GM21576 (cell line): ENCODE measurements around the gene ADPGK.
"Not testable (repeated sequence)": the region's sequence is repeated elsewhere in the genome, so short reads cannot be mapped to it uniquely, and the experiment has no call there.

ENCODE experiments used
- ATAC-seq: cut with Tn5 transposase; IDR thresholded peaks from one replicate; pipeline ENCODE4 v1.9.1; 2021; ENCODE audit warnings: mild to moderate bottlenecking, moderate library complexity; ENCODE audit not compliant: unreplicated experiment

ADPGK gene

DNA sequence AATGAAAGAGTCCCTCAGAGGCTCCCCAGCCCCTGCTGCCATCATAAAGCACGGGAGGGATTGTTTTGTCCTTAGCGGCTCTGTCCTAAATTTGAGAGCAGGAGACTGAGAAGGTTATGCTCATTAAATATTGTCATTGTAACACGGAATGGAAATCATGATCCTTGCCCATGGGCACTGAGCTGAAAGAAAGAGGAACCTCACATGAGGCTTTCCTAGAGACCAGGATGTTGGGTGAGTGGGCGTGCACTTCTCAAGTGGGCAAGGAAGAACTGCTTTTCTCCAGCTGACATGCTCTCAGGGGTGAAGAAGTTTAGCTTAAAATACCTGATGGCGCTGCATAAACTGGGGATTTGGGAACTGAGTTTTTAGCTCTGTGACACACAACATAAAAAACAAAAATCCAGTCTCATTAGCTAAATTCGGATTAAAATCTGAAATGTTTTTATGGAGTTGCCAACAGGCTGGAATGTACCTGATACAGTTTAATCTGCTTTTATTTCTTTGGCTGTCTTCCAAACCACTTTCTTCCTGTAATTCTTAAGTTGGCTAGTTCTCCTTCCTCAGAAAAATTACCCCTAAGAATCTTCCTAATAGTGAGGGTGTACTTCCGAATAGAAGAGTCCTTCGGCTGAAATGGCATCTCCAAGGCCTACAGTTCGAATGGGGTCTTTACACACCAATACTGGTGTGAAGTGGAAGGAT is 31.7 kb downstream of the ADPGK start:
- no peak for ATAC-seq

DNA sequence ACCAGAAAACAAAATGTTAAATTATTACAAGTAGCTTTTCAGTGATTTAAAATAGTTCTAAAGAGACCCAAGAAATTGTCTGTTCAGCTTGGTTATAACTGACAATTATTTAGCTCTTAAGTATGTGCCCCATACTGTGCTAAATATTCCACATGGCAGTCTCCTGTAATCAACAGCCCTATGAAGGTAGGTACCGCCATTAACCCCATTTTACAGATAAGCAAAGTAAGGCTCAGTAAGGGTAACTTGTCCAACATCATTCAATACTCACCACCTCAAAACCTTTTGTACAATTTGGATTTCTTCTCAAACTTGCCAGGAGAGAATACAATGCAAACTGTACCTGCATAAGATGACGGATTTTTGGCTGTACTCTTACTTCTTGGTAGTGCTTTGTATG is 33.9 kb downstream of the ADPGK start:
- ATAC-seq, result no peak

GRCh38 chr15:72740219-72740618 is 43.3 kb downstream of the ADPGK start:
- peak; percentile 77 for ATAC-seq

DNA sequence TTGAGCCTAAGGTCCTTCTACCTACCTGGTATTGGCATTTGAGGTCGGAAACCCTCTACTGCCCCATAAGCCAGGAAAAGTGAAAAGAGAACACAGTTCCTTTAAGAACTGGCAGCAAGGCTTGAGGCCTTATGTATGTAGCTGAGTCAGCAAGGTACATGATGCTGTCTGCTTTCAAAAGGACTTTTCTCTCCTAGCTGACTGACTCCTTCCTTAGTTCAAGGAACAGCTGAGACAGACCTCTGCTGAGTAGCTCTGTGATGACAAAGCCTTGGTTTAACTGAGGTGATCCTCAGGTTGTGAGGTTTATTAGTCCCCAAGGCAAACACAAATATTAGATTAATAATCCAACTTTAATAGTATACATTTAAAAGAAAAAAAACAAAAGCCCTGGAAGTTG is 45.8 kb downstream of the ADPGK start:
- ATAC-seq, result no peak

DNA sequence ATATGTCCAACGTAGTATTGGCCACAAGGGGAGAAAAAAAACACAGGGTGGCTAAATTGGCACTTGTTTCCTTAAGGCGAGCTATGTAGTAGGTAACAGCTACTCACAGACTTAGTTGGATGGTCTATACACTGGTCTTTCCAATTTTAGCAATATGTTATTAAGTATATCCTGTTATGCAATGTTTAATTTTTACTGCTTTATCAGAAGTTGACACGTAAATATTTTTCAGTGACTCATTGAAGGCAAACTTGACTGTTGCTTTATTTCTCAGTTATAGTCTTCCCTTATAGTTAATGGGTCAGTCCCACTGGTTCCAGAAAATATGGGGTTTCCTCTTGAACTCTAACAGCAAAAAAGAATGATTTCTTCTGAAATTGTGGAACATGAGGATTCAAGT is 46.5 kb downstream of the ADPGK start:
- ATAC-seq, result no peak

DNA sequence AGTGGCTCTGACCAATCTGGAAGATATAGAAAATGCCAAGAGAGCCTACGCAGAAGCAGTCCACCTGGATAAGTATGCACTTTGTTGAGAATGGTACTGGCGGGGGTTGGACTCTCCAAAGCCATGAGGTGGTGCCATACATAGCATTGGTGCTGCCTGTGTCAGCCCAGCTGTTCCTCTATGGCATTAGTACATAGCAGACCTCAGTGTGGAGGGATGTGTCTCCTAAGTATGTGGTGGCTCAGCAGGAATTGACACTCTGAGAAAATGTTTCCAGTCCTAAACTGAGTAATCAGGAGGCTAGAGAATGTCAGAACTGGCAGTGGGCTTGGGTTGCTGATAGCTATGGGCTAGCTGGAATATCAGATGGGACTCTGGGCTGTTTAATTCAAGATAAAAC is 48.4 kb downstream of the ADPGK start:
- ATAC-seq, result no peak

DNA sequence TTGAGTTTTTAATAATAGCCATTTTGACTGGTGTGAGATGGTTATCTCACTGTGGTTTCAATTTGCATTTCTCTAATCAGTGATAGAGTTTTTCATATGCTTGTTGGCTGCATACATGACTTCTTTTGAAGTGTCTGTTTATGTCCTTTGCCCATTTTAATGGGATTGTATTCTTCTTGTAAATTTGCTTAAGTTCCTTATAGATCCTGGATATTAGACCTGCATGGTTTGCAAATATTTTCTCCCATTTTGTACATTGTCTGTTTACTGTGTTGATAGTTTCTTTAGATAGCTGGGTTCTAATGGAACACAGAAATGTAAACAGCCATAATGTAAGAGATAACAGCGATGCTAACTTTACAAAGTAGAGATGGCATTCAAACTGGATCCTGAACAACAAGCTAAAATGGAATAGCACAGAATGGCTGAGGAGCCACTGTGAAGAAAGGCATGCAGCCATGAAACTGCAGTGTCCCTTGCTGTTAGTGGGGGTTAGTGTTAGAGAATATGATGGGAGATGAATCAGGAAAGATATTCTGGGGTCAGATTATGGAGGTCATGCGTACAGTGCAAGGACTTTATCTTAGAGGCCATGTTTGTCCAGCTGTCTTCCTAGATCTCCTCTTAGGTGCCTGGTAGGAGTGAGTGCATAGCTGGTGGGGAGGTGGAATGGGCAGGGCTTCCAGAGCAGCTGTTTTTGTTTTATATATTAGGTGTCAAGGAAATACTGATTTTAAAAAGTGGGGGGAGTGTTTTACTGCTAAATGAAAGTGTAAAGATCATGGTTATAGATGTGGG is 49.4 kb downstream of the ADPGK start:
- no peak for ATAC-seq

DNA sequence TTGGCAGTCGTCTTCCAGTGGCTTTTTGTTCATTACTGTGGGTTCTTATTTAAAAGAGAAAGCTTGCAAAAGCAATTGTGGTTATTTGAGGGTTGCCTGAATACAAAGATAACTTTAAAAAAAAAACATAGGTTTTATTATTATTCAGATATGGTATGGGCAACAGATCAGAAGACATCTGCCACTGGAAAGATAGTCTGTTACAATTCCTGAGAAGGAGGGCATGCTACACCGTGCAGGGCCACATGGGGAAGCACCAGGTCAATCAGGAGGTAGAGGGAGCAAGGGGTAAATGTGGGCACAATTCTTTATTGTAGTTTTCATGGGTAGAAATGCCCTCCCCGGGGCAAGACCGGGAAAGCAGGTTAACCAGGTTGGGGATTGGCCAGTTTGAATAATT is 51.0 kb downstream of the ADPGK start:
- ATAC-seq, result no peak

- ATAC-seq, result no peak
Observed at GRCh38 chr15:72732086-72732485, 51.5 kb downstream of the ADPGK start.

- no peak for ATAC-seq
Observed at GRCh38 chr15:72728821-72729220, 54.7 kb downstream of the ADPGK start.

- not testable (repeated sequence) for ATAC-seq
Observed at GRCh38 chr15:72728249-72728648, 55.3 kb downstream of the ADPGK start.

GRCh38 chr15:72727154-72727553 is 56.4 kb downstream of the ADPGK start:
- no peak for ATAC-seq

DNA sequence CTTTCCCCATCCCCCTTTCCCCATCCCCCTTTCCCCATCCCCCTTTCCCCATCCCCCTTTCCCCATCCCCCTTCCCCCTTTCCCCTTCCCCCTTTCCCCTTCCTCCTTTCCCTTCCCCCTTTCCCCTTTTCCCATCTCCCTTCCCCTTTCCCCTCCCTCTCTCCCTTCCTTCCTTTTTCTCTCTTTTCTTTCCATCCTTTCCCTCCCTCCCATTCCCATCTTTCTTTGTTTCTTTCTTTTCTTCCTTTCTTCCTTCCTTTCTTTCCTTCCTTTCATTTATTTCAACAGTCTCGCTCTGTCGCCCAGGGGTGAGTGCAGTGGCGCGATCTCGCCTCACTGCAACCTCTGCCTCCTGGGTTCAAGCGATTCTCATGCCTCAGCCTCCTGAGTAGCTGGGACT is 57.7 kb downstream of the ADPGK start:
- ATAC-seq, result not testable (repeated sequence)

GRCh38 chr15:72725446-72725845 is 58.1 kb downstream of the ADPGK start:
- no peak for ATAC-seq

GRCh38 chr15:72724028-72724427 is 59.5 kb downstream of the ADPGK start:
- no peak for ATAC-seq

DNA sequence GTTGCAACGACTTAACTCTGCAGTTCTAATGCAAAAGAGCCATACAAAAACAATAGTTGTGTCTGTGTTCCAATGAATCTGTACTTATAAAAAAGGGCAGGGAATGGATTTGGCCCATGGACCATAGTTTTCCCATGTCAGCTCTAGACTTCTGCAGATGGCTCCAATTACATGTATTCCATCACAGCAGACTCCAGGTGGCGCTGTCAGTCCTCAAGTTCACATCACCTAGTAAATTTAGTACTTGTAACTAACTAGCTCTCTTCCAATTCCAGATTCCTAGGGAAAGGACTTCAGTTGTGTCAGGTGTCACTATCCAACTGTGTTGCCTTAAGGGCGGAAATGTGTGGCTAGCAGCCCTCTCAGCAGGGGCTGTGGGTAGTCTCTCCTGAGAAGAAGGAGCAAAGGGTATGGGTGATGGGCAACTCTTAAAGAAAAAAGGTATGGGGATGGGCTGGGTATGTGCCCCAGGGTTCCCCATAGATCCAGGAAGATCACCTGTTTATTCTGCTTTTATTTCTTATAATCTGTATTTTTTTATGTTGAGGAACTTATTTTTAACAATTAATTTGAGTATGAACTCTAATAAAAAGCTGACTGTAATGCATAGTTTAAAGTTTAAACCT is 61.4 kb downstream of the ADPGK start:
- no peak for ATAC-seq

GRCh38 chr15:72708551-72709303 is 74.8 kb downstream of the ADPGK start:
- ATAC-seq, result not testable (repeated sequence)

DNA sequence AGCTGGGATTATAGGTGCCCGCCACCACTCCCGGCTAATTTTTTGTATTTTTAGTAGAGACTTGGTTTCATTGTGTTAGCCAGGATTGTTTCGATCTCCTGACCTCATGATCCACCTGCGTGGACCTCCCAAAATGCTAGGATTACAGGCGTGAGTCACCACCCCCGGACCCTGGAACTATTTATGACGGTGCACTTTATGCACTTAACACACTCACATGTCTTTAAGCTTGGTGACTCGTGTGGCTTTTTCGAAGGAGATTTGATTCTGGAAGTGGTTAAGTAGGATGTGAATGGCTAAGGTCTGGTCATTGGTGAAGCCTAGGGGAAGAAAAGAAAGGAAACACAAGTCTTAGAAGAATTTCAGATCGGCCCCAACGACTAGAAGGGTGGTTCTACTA is 77.3 kb downstream of the ADPGK start:
- ATAC-seq, result no peak
